GM12874 (cell line): ENCODE results near the gene NATD1.

Experiments
- TF ChIP-seq, protein P1 (sequence below): IDR thresholded peaks from 2 replicates; pipeline ENCODE4 v1.5.1; 2011; ENCODE audit warnings: low read depth, mild to moderate bottlenecking, control low read depth, low read length, moderate library complexity; ENCODE audit not compliant: insufficient read depth

The NATD1 gene

GRCh38 chr17:21276264-21276588 is 23.0 kb upstream of the NATD1 start:
- TF ChIP-seq, protein P1, sequence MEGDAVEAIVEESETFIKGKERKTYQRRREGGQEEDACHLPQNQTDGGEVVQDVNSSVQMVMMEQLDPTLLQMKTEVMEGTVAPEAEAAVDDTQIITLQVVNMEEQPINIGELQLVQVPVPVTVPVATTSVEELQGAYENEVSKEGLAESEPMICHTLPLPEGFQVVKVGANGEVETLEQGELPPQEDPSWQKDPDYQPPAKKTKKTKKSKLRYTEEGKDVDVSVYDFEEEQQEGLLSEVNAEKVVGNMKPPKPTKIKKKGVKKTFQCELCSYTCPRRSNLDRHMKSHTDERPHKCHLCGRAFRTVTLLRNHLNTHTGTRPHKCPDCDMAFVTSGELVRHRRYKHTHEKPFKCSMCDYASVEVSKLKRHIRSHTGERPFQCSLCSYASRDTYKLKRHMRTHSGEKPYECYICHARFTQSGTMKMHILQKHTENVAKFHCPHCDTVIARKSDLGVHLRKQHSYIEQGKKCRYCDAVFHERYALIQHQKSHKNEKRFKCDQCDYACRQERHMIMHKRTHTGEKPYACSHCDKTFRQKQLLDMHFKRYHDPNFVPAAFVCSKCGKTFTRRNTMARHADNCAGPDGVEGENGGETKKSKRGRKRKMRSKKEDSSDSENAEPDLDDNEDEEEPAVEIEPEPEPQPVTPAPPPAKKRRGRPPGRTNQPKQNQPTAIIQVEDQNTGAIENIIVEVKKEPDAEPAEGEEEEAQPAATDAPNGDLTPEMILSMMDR, result no peak

DNA sequence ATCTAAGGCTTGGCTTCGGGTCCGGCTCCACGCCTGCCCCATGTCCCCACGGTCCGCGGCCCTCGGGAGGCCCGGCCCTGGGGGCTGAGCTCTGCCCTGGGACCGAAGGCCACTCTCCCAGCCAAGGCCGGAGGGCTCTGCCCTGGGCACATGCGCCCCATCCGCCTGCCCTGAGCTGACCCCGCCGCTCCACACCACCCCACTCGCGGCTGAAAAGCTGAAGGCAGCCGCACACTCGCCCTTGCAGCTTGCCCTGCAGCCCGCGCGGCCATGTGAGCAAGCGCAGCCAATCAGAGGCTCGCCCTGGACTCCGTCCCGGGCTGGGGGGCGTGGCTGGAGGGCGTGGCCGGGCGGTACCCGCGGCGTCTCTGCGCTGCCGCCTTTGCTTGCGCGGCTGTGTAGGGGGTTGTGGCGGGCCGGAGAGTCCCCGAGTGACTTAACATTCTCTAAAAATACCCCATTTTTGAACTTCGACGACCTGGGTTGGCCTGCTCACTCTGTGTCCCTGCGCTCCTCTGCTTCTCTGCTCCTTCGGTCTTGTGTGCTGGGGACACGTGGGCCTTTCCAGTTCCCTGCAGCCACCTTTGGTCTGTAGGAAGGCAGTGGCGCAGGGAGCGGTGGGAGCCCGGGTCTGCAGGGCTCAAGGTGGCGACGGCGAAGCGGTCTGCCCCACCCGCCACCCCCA is 22.5 kb upstream of the NATD1 start:
- TF ChIP-seq, protein P1, result 0 out of 2 replicates have a peak, but pooled peaks have one; percentile 3

DNA sequence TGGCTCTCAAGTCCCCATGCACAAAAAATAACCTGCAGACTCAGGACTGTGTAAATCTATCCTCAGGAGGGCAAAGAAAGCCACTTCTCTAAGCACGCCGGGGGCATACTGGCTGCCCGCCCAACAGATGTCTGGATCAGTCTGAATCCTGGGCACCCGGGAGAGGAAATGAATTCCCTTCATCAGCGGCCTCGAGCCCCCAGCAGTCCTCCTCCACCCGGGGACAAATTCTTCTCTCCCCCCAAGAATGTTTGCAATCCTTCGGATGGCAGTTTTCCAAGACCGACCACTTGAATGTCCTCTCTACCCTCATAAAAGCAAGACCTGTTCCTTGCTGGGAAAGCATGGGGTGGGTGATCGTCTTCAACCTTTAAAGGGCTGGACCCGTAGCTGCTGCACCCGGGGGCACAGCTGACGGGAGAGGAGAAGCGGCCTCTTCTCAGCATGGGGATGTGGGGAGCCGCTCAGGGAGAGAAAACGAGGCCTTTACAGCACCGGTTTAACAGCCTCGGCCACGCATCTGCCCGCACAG is 21.9 kb upstream of the NATD1 start:
- TF ChIP-seq, protein P1, result no peak

- TF ChIP-seq, protein P1, result no peak
These were observed 19.9 kb upstream of the NATD1 start for GRCh38 chr17:21272881-21273792.

DNA sequence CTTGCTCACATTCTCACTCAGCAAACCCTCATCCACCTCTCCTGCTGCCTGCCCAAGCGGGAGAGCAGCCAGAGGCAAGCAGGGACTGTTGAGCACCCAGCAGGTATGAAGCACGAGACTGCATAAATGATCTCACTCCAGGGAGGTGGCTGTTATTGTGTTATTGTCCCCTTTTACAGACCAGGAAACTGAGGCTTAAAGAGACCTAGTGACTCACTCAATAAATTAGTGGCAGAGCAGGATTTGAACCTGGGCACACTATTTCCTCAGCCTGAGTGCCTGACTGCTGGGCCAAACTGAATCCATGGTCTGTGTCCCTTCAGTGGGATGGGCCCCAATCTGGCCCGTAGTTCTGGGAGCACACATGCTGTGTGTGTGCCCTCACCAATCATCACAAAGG is 19.0 kb upstream of the NATD1 start:
- TF ChIP-seq, protein P1, result no peak

GRCh38 chr17:21271454-21272183 is 18.4 kb upstream of the NATD1 start:
- TF ChIP-seq, protein P1, result no peak

GRCh38 chr17:21269394-21269793 is 16.2 kb upstream of the NATD1 start:
- TF ChIP-seq, protein P1, result no peak
